ENCODE measurements around the gene KAZALD1. TPM values are rescaled to one million over a fixed set of nuclear protein-coding genes. Genes with fewer than 3 reads are reported as not detected.

Gene KAZALD1
- total RNA-seq, 1 experiment from 2014 or later, result 42.3 TPM

DNA sequence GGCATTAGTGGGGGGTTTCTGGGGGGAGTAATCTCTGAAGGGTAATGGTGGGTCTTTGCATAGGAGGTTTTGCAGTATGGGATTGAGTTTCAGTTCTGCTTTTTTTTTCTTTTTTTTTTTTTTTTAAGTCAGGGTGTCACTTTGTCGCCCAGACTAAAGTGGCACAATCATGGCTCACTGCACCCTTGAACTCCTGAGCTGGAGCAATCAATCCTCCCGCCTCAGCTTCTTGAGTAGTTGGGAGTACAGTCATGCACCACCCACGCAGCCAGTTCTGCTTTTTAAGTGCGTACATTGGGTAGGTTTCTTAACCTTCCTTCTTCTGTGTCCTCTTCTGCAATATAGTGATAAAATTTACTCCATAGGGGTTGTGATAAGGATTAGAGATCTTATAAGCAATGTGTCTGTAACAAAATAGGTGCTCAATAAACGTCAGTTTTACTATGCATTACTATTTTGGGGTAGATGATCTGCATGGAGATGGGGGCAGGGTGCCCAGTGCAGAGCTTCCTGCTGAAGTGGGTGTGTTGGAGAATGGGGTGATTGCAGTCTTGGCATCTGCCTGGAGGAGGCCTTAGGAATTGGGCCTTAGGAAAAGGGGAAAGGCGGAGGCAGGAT lies 9.6 kb downstream of the KAZALD1 start:
- CTCF ChIA-PET, result interaction anchor here (0.5 to 1.7 kb wide), 3 partner anchors 10 to 71 kb away, joined by 3 to 6 read pairs (median 6); no protein-coding TSS in a partner anchor
- Mint-ChIP-seq H3K4me1 (ENCODE audit: low read depth, unreplicated experiment) (no peaks in the 10 kb centered on the region), H3K36me3 (ENCODE audit: insufficient read depth, unreplicated experiment) (peaks cover 14% of the 10 kb centered on the region), H3K27me3 (ENCODE audit: insufficient read depth, unreplicated experiment) (peaks cover 5% of the 10 kb centered on the region), H3K9me3 (ENCODE audit: unreplicated experiment) (no peaks in the 10 kb centered on the region), H3K4me3 (ENCODE audit: unreplicated experiment) (no peak overlapping the region), H3K27ac (ENCODE audit: unreplicated experiment) (no peak overlapping the region)
- Histone ChIP-seq H3K36me3 (ENCODE audit: control insufficient read depth, insufficient read depth, low read length) (no peaks in the 10 kb centered on the region), H3K9me3 (no peaks in the 10 kb centered on the region), H3K4me1 (no peaks in the 10 kb centered on the region), H3K4me3 (ENCODE audit: low read depth, low read length) (no peak overlapping the region), H3K27me3 (replicated peaks; ENCODE audit: control insufficient read depth, insufficient read depth, low read length) (no peaks in the 10 kb centered on the region)
- BruUV-seq (replicated peaks), result no TSS peak
- POLR2A ChIA-PET, result no interaction called here
- DNase-seq, result no peak
- intact Hi-C loops (cut with micrococcal nuclease; ENCODE audit: unreplicated experiment), result no loop called here
- TF ChIP-seq CTCF (IDR thresholded peaks at IDR 0.05; ENCODE audit: insufficient read depth in 1 of 2, low read depth in 1 of 2, low read length in 1 of 2, severe bottlenecking in 1 of 2, unreplicated experiment in 1 of 2), result no peak

DNA sequence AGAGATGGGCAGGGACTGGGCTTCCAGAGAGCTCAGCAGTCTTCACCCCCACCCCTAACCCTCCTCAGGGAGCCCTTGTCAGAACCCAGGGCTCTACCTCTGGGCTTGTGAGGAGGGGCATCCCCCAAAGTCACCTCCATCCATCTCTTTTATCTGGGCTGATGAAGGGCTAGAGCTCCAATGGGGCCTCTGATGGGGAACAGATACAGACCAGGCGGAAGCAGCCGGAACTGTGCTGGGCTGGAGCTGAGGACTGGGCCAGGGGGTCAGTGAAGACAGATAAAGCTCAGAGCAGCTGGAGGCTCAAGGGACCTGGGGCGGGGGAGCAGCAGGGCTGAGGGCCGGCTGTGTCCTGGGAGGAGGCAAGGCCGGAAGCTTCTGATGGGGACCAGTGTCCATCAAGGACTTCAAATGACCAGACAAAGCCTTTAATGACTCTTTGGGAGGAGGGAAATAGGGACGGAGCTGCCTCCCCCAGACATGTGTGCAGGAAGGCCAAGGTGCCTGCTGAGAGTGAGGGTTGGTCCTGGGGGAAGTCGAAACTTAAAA lies 10.2 kb downstream of the KAZALD1 start:
- H3K27me3 Mint-ChIP-seq (ENCODE audit: insufficient read depth, unreplicated experiment), result peaks cover 5% of the 10 kb centered on the region
- intact Hi-C loops (cut with micrococcal nuclease; ENCODE audit: unreplicated experiment), result no loop called here
- POLR2A ChIA-PET, result no interaction called here

DNA sequence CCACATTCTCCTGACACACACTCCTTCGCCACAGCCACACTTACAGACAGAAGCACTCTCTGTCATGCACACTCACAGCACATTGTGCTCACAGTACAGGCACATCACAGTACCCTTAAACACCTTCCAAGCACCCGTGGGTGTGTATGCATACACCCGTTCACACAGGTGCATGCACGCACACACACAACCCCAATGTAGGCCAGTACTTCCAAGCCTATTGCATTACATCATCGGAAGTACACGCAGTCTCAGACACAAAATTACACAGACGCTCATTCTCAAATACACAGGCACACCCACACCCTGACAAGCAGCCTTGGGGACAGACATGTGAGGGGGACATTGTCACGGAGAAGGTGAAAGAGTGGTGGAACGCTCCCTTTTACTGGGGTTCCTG lies 11.1 kb downstream of the KAZALD1 start:
- DNase-seq, result no peak
- no peak overlapping the region for H3K4me3 Mint-ChIP-seq (ENCODE audit: unreplicated experiment)
- no TSS peak for BruUV-seq (replicated peaks)
- H3K27ac Mint-ChIP-seq (ENCODE audit: unreplicated experiment), result no peak overlapping the region
- CTCF ChIA-PET, result no interaction called here
- H3K36me3 ChIP-seq (ENCODE audit: control insufficient read depth, insufficient read depth, low read length), result no peaks in the 10 kb centered on the region
- H3K27me3 Mint-ChIP-seq (ENCODE audit: insufficient read depth, unreplicated experiment), result peaks cover 5% of the 10 kb centered on the region
- H3K4me1 ChIP-seq, result no peaks in the 10 kb centered on the region
- no peaks in the 10 kb centered on the region for H3K4me1 Mint-ChIP-seq (ENCODE audit: low read depth, unreplicated experiment)
- no peaks in the 10 kb centered on the region for H3K9me3 ChIP-seq
- no peaks in the 10 kb centered on the region for H3K9me3 Mint-ChIP-seq (ENCODE audit: unreplicated experiment)
- no peak overlapping the region for H3K4me3 ChIP-seq (ENCODE audit: low read depth, low read length)
- H3K27me3 ChIP-seq (replicated peaks; ENCODE audit: control insufficient read depth, insufficient read depth, low read length), result no peaks in the 10 kb centered on the region
- POLR2A ChIA-PET, result no interaction called here
- peaks cover under 1% of the 10 kb centered on the region for H3K36me3 Mint-ChIP-seq (ENCODE audit: insufficient read depth, unreplicated experiment)
- intact Hi-C loops (cut with micrococcal nuclease; ENCODE audit: unreplicated experiment), result no loop called here
- TF ChIP-seq CTCF (IDR thresholded peaks at IDR 0.05; ENCODE audit: insufficient read depth in 1 of 2, low read depth in 1 of 2, low read length in 1 of 2, severe bottlenecking in 1 of 2, unreplicated experiment in 1 of 2), result no peak

More for the DNA sequence above, 10.2 kb downstream of the KAZALD1 start:
- Histone ChIP-seq H3K36me3 (ENCODE audit: control insufficient read depth, insufficient read depth, low read length) (no peaks in the 10 kb centered on the region), H3K4me1 (no peaks in the 10 kb centered on the region), H3K27me3 (replicated peaks; ENCODE audit: control insufficient read depth, insufficient read depth, low read length) (no peaks in the 10 kb centered on the region), H3K4me3 (ENCODE audit: low read depth, low read length) (no peak overlapping the region), H3K9me3 (no peaks in the 10 kb centered on the region)
- no peak overlapping the region for H3K27ac Mint-ChIP-seq (ENCODE audit: unreplicated experiment)
- H3K4me3 Mint-ChIP-seq (ENCODE audit: unreplicated experiment), result no peak overlapping the region
- BruUV-seq (replicated peaks), result no TSS peak
- CTCF ChIA-PET, result interaction anchor here (0.5 to 1.7 kb wide), 3 partner anchors 11 to 70 kb away, joined by 3 to 6 read pairs (median 6); no protein-coding TSS in a partner anchor
- H3K4me1 Mint-ChIP-seq (ENCODE audit: low read depth, unreplicated experiment), result no peaks in the 10 kb centered on the region
- no peaks in the 10 kb centered on the region for H3K9me3 Mint-ChIP-seq (ENCODE audit: unreplicated experiment)
- peaks cover 10% of the 10 kb centered on the region for H3K36me3 Mint-ChIP-seq (ENCODE audit: insufficient read depth, unreplicated experiment)
- DNase-seq, result no peak
- TF ChIP-seq CTCF (IDR thresholded peaks at IDR 0.05; ENCODE audit: insufficient read depth in 1 of 2, low read depth in 1 of 2, low read length in 1 of 2, severe bottlenecking in 1 of 2, unreplicated experiment in 1 of 2), result no peak
